ENCODE results near the gene PPP3R2. TPM values are rescaled to one million over a fixed set of nuclear protein-coding genes. Genes with fewer than 3 reads are reported as not detected.

PPP3R2 gene
- total and polyA plus RNA-seq, 2 experiments from 2014 or later, result not detected

- Histone ChIP-seq H3K79me2 (replicated peaks; ENCODE audit: insufficient read depth) (no peaks in the 10 kb centered on the region), H3K4me1 (ENCODE audit: insufficient read depth) (no peaks in the 10 kb centered on the region), H4K20me1 (replicated peaks; ENCODE audit: insufficient read depth) (no peaks in the 10 kb centered on the region), H3K27me3 (ENCODE audit: insufficient read depth) (no peaks in the 10 kb centered on the region), H3F3A (replicated peaks; ENCODE audit: low read depth) (no peaks in the 10 kb centered on the region), H3K9me2 (ENCODE audit: insufficient read depth) (no peaks in the 10 kb centered on the region), H3K4me3 (no peak overlapping the region), H3K27ac (ENCODE audit: low read depth) (no peak overlapping the region), H2AFZ (no peak overlapping the region), H3K36me3 (ENCODE audit: insufficient read depth) (no peaks in the 10 kb centered on the region), H3K4me2 (no peak overlapping the region)
- Mint-ChIP-seq H3K27ac (no peak overlapping the region), H3K4me1 (no peaks in the 10 kb centered on the region), H3K9me3 (no peaks in the 10 kb centered on the region), H3K4me3 (no peak overlapping the region), H3K27me3 (ENCODE audit: insufficient read depth, low read depth, poor library complexity) (no peaks in the 10 kb centered on the region), H3K36me3 (ENCODE audit: low read depth) (no peaks in the 10 kb centered on the region)
- ATAC-seq (no peak), DNase-seq (ENCODE audit: low spot score) (peak; percentile 18)
- TF ChIP-seq POLR2AphosphoS5 (IDR thresholded peaks at IDR 0.05; ENCODE audit: low read depth) (no peak), CTCF (conservative IDR thresholded peaks at IDR 0.05; ENCODE audit: low read depth in 2 of 2) (peak in 1 of 2 experiments; percentile 22; a peak in 2 of 4 replicates)
Observed at GRCh38 chr9:101635473-101635872, 40.7 kb upstream of the PPP3R2 start.

GRCh38 chr9:101634741-101635409, 40.1 kb upstream of the PPP3R2 start:
- no peak overlapping the region for H3K27ac Mint-ChIP-seq
- no peak for DNase-seq (ENCODE audit: low spot score)

More at GRCh38 chr9:101634741-101635409, 40.1 kb upstream of the PPP3R2 start:
- Histone ChIP-seq H3K4me3 (no peak overlapping the region), H3K4me2 (no peak overlapping the region), H3K27ac (ENCODE audit: low read depth) (no peak overlapping the region), H3K9me2 (ENCODE audit: insufficient read depth) (no peaks in the 10 kb centered on the region), H3K27me3 (ENCODE audit: insufficient read depth) (no peaks in the 10 kb centered on the region), H3K4me1 (ENCODE audit: insufficient read depth) (no peaks in the 10 kb centered on the region), H3K79me2 (replicated peaks; ENCODE audit: insufficient read depth) (no peaks in the 10 kb centered on the region), H3K36me3 (ENCODE audit: insufficient read depth) (no peaks in the 10 kb centered on the region), H4K20me1 (replicated peaks; ENCODE audit: insufficient read depth) (no peaks in the 10 kb centered on the region), H3F3A (replicated peaks; ENCODE audit: low read depth) (no peaks in the 10 kb centered on the region), H2AFZ (no peak overlapping the region)
- H3K4me3 Mint-ChIP-seq, result no peak overlapping the region
- no peak for TF ChIP-seq REST (IDR thresholded peaks at IDR 0.05; ENCODE audit: unreplicated experiment)
- TF ChIP-seq CREB1 (CRISPR knock-in tag; IDR thresholded peaks at IDR 0.05; ENCODE audit: low read depth), result no peak
- TF ChIP-seq POLR2AphosphoS5 (IDR thresholded peaks at IDR 0.05; ENCODE audit: low read depth), result no peak
- no peaks in the 10 kb centered on the region for H3K9me3 Mint-ChIP-seq
- no peak for ATAC-seq
- no peaks in the 10 kb centered on the region for H3K36me3 Mint-ChIP-seq (ENCODE audit: low read depth)
- H3K27me3 Mint-ChIP-seq (ENCODE audit: insufficient read depth, low read depth, poor library complexity), result no peaks in the 10 kb centered on the region
- no peaks in the 10 kb centered on the region for H3K4me1 Mint-ChIP-seq
